GM23338 (cell line): ENCODE results near the gene DIP2C.

Experiments used
- CREB1 ChIP-seq: fragments of 250-450 bp; sonication (Bioruptor Pico); IDR thresholded peaks from 2 replicates; pipeline ENCODE4 v1.5.0; 2020; ENCODE audit warnings: low read depth, mild to moderate bottlenecking, moderate library complexity
- CTCF ChIP-seq, 2 experiments: fragments of 200-600 bp in 1 of 2; sonication (generic) in 1 of 2; conservative IDR thresholded peaks; 2 replicates each; pipeline versions ENCODE4 v1.5.1 to v1.6.1; 2016 to 2017; ENCODE audit warnings: antibody characterized with exemption in 2 of 2, low read depth in 2 of 2, mild to moderate bottlenecking in 2 of 2, moderate library complexity in 1 of 2
- EZH2 ChIP-seq: fragments of 200-600 bp; sonication (generic); IDR thresholded peaks from one replicate; pipeline ENCODE4 v1.8.0; 2017; ENCODE audit warnings: antibody characterized with exemption, mild to moderate bottlenecking, low read depth; ENCODE audit not compliant: unreplicated experiment
- EZH2phosphoT487 ChIP-seq: fragments of 200-600 bp; sonication (generic); IDR thresholded peaks from one replicate; pipeline ENCODE4 v1.8.1; 2018; ENCODE audit warnings: antibody characterized with exemption; ENCODE audit not compliant: unreplicated experiment
- JUNB ChIP-seq: IDR thresholded peaks from one replicate; pipeline ENCODE4 v1.6.1; 2016; ENCODE audit warnings: antibody characterized with exemption; ENCODE audit not compliant: unreplicated experiment
- NANOG ChIP-seq: IDR thresholded peaks from 2 replicates; pipeline ENCODE4 v1.6.1; 2016; ENCODE audit warnings: antibody characterized with exemption, borderline replicate concordance
- POLR2AphosphoS5 ChIP-seq: IDR thresholded peaks from 2 replicates; pipeline ENCODE4 v1.6.1; 2016; ENCODE audit warnings: antibody characterized with exemption, low read depth
- STAT1 ChIP-seq: IDR thresholded peaks from one replicate; pipeline ENCODE4 v1.6.1; 2016; ENCODE audit warnings: antibody characterized with exemption; ENCODE audit not compliant: unreplicated experiment
- ZNF114 ChIP-seq: fragments of 250-450 bp; sonication (Bioruptor Pico); IDR thresholded peaks from 2 replicates; pipeline ENCODE4 v1.5.0; 2020; ENCODE audit warnings: mild to moderate bottlenecking, moderate library complexity
- ZNF331 ChIP-seq: fragments of 250-450 bp; sonication (Bioruptor Pico); IDR thresholded peaks from 2 replicates; pipeline ENCODE4 v1.5.0; 2020; ENCODE audit warnings: low read depth, mild to moderate bottlenecking, moderate library complexity
- TF ChIP-seq, protein P1 (sequence below): IDR thresholded peaks from one replicate; pipeline ENCODE4 v1.6.1; 2018; ENCODE audit warnings: antibody characterized with exemption; ENCODE audit not compliant: unreplicated experiment
- TF ChIP-seq, protein P2 (sequence below): IDR thresholded peaks from 2 replicates; pipeline ENCODE4 v1.6.1; 2016; ENCODE audit warnings: antibody characterized with exemption

DNA sequence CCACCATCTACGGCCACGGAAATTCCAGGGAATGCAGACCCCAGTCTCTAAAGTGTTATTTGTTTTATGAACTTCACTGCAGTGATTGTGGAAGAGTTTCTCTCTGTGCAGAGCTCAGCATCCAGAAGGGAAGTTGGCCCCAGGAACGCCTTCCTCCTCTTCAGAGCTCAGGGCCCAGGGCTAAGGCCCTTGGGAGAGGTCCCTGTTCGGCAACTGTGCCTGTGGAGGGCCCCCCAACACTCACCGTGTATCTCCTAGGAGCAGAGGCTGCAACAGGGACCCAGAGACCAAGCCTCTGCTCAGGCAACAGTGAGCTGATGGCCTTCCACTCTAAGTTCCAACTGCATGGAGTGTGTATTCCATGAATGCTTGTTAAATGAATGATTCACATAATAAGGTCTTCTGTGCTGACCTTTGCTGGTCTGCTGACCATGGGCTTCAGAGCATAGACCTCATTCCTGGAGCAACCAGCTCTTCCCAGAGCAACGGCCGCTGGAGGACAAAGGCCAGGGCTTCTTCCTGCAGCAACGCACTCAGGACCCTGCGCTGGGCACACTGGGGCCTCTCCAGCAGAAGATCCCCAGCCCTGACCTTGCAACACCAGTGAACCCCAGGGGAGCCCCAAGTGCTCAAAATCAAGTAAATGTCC lies 7.7 kb downstream of the DIP2C start:
- TF ChIP-seq CTCF (conservative IDR thresholded peaks at IDR 0.05; ENCODE audit: low read depth in 2 of 2) = no peak
- no peak for TF ChIP-seq EZH2
- TF ChIP-seq, protein P1, sequence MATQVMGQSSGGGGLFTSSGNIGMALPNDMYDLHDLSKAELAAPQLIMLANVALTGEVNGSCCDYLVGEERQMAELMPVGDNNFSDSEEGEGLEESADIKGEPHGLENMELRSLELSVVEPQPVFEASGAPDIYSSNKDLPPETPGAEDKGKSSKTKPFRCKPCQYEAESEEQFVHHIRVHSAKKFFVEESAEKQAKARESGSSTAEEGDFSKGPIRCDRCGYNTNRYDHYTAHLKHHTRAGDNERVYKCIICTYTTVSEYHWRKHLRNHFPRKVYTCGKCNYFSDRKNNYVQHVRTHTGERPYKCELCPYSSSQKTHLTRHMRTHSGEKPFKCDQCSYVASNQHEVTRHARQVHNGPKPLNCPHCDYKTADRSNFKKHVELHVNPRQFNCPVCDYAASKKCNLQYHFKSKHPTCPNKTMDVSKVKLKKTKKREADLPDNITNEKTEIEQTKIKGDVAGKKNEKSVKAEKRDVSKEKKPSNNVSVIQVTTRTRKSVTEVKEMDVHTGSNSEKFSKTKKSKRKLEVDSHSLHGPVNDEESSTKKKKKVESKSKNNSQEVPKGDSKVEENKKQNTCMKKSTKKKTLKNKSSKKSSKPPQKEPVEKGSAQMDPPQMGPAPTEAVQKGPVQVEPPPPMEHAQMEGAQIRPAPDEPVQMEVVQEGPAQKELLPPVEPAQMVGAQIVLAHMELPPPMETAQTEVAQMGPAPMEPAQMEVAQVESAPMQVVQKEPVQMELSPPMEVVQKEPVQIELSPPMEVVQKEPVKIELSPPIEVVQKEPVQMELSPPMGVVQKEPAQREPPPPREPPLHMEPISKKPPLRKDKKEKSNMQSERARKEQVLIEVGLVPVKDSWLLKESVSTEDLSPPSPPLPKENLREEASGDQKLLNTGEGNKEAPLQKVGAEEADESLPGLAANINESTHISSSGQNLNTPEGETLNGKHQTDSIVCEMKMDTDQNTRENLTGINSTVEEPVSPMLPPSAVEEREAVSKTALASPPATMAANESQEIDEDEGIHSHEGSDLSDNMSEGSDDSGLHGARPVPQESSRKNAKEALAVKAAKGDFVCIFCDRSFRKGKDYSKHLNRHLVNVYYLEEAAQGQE = no peak
- no peak for TF ChIP-seq CREB1 (CRISPR knock-in tag)
- no peak for TF ChIP-seq POLR2AphosphoS5
- no peak for TF ChIP-seq STAT1
- TF ChIP-seq EZH2phosphoT487 = no peak
- TF ChIP-seq ZNF331 (CRISPR knock-in tag) = no peak
- no peak for TF ChIP-seq NANOG
- no peak for TF ChIP-seq JUNB
- TF ChIP-seq, protein P2, sequence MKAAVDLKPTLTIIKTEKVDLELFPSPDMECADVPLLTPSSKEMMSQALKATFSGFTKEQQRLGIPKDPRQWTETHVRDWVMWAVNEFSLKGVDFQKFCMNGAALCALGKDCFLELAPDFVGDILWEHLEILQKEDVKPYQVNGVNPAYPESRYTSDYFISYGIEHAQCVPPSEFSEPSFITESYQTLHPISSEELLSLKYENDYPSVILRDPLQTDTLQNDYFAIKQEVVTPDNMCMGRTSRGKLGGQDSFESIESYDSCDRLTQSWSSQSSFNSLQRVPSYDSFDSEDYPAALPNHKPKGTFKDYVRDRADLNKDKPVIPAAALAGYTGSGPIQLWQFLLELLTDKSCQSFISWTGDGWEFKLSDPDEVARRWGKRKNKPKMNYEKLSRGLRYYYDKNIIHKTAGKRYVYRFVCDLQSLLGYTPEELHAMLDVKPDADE = no peak
- TF ChIP-seq ZNF114 (CRISPR knock-in tag) = no peak
